Activated CD4-positive, alpha-beta T cell treated with anti-CD3 and anti-CD28 coated beads for 1 hour (primary cell): ENCODE measurements around the gene EPSTI1.
"Not testable (repeated sequence)": the region's sequence is repeated elsewhere in the genome, so short reads cannot be mapped to it uniquely, and the experiment has no call there.

ENCODE experiments used
- DNase-seq: peaks from one replicate; pipeline ENCODE4 v3.0.0-alpha.2; 2020

EPSTI1 gene

DNA sequence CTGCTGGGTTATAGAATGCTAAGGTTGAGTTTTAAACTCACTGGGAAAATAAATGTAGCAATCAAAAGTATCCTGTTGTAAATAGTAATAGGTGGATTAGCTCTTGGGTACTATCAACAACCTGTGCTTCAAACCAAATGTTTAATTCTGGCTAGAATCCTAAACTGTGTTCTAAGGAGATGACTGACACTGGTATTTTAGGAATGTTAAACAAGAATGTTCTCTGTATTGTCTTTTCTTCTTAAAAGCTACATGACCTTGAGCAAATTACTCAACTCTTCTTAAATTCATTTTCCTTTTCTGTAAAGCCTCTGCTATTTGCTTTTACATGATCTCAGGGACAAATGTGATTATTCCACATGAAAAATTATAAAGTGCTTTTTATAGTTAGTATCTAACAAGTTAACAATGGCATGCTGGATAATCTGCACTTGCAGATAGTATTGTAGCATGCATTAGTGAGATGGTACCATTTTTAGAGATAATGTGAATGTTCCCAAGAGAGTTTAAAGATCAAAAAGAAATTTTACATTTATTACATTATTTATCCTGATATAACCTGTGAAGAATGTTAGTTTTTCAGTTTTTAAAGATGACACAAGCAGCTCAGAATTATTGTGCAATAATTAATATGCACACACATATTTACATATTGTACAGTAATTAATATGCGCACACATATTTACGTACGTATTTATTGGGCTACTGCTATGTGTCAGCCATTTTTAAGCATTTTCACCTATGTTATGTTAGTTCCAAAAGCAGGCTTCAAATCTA is 13.6 kb upstream of the EPSTI1 start:
- no peak for DNase-seq

DNA sequence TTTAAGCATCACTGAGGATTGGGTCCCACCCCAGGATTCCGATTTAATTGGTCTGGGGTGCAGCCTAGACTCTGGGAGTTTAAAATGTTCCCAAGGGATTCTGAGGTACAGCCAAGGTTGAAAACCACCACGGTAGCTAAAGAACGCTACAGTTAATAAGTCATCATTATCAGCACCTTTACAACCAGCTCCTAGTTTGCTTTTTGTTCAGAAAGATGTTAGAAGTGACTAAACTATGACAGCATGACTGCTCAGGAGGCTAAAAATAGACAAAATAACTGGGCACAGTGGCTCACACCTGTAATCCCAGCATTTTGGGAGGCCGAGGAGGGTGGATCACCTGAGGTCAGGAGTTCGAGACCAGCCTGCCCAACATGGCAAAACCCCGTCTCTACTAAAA is 11.7 kb upstream of the EPSTI1 start:
- DNase-seq, result no peak

- no peak for DNase-seq
Observed at GRCh38 chr13:43003010-43003409, 11.0 kb upstream of the EPSTI1 start.

DNA sequence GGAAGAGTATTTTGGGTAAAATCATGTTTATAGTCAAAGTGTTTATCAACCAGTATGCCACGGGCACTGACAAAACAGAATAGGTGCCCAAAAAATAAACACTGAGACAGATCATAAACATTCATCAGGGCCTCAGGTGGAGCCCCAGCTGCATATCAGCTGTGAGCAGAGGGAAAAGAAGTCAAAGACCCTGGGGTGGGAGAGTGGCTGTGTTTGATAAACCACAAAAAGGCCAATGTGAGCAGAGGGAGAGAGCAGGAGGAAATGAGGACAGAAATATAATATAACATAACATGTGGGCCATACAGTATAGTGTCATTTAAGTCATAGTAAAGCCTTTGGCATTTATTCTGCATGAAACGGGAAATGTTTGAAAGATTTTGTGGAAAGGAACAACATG is 10.0 kb upstream of the EPSTI1 start:
- no peak for DNase-seq

GRCh38 chr13:43000676-43001075 is 8.6 kb upstream of the EPSTI1 start:
- DNase-seq, result no peak

DNA sequence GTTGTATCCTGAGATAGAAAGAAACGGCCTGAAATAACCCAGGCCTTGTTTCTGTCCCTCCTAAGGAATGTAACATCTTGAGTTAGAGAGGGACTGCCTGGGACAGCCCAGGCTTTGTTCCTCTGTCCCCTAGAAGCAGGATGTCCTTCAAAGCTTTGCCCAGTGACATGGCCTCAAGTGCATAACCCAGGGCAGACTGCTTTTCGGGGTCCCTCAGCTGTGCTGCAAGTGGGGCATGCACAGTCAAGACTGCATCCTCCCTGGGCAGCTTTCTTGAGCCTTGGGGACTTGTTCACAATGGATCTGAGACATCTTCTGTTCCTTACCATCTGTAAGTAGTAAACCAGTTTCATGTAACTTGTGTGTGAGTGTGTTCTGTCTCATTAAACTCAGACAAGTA is 7.5 kb upstream of the EPSTI1 start:
- DNase-seq, result no peak

DNA sequence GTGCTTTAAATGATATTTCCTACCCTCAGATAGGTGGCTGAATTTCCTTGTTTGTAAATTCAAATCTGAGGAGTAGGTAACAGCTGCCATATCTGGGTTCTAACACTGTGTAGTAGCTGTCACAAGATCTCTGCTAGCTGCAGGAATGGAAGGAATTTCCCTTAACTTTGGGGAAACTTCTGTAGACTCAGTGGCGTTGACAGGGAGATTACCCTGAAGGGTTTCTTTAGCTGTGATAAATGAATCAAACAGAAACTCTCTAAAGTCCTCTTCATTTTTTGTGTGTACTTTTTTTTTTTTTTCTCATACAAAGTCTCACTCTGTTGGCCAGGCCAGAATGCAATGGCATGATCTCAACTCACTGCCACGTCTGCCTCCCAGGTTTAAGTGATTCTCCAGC is 5.3 kb upstream of the EPSTI1 start:
- no peak for DNase-seq

DNA sequence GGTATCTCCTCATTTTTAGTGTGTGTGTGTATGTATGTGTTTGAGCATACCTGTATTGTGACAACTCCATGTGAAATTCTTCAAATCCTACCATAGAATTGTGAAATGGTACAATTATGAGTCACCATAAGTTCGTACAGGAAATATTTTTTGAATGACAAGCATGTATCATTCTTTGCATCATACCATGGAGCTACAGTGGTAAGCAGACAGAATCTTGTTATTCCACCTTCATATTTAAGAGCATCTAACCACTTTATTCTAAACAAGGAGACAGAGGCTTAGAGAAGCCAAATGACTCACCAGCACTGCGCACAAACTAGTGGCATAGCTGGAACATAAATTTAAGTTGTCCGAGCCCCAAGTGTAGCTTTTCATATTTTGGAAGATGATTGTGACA is 4.5 kb upstream of the EPSTI1 start:
- DNase-seq, result no peak

- DNase-seq, result no peak
Observed at GRCh38 chr13:42994878-42995277, 2.8 kb upstream of the EPSTI1 start.

- no peak for DNase-seq
Observed at GRCh38 chr13:42992764-42993122, 702 bp upstream of the EPSTI1 start.

DNA sequence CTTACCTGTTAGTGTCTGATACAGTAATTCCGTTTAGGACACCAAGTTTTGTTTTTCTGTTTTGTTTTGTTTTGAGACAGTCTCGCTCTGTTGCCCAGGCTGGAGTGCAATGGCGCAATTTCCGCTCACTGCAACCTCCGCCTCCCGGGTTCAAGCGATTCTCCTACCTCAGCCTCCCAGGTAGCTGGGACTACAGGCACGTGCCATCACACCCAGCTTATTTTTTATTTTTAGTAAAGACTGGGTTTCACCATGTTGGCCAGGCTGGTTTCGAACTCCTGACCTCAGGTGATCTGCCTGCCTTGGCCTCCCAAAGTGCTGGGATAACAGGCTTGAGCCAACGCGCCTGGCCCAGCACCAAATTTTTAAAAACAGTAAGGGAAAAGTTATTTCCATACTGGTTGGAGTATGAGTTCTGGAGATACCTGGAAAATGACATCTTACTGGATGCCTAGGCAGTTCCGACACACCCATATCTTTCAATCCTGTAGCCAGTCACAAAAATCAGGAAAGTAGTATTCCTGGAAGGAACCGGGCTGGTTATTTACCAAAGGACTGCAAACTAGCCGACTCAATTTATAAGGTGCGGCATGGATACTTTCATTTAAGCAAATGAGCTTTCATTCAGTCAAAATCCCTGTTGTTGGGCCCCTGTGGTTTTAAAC is 676 bp downstream of the EPSTI1 start:
- DNase-seq, result not testable (repeated sequence)

DNA sequence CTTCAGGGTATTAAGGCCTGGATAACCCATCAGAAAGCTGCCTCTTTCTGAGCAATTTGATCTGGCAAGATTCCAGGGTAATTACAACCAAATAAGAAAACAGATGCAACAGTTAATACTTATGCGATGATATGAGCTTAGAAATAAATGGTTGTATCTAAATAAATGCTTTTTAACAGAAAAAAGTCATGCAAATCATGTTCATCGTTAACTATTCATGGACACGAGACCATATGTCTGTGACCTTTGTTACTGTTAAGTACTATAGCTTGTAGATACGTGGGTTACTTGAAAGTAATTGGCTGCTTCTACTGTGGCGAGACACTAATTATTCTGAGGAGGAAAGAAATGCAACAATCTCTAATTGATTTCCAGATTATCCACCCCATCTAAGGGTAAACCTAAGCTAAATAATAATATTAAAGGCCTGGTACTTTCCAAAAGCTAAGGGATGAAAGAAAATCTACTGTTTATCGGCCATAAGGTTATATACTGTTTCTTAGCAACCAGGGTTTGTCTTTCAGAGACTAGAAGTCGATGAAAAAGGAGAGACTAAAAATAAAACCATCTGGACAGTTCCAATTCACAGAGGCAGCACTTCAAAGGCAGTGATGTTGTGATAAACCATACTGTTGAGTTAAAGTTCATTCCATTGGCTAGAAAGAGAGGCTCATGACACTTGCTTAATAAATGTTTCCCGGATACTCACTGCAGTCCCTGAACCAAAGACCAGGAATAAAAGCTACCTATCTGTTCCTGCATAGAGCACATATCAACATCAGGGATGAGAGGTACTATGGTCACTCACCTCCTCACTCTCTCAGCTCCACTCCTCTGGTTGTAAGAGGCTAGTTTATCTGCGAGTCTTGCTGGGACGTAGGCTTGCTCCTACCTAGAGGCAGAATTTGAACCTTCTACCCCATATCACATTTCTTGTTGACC is 1.5 kb downstream of the EPSTI1 start:
- no peak for DNase-seq

- no peak for DNase-seq
Observed at GRCh38 chr13:42986176-42986574, 5.9 kb downstream of the EPSTI1 start.

DNA sequence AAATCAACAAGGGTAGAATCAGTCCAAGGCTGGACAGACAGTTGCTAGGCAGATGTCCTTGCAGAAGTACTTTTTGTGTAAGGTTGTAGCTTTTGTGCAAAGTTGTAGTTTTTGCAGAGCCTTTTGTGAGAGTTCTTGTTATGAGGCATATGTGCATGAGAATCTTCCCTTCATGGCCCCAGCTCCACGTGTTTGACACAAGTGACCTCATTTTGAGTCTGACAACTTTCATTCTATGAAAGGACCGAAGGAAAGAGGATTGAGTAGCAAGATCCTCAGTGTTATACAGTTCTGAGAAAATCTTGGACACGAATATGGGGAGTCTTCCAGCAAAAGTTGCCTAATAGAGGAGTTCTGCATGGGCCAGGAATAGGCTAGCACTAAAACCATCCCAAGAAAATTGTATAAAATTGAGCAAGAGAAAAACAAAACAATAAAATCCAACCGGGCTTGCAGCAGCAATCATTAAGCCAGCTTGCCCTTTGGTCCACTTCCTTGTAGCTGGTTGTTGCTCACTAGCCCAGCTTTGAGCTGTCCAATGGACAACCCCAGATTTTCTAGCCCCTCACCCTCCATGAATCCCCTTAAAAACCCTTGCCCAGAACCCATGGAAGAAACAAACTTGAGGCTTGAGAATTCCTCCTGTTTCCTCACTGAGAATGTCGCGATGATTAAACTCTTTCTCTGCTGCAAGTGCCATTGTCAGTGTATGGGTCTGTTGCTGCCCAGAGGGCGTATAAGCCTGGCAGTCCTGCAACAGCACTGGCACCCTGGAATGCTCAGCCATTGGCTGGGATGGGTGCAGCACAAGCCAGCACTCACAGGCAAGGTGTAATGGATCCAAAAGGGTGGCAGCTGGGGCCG is 6.5 kb downstream of the EPSTI1 start:
- DNase-seq, result no peak

- DNase-seq, result no peak
Observed at GRCh38 chr13:42984691-42985090, 7.3 kb downstream of the EPSTI1 start.

DNA sequence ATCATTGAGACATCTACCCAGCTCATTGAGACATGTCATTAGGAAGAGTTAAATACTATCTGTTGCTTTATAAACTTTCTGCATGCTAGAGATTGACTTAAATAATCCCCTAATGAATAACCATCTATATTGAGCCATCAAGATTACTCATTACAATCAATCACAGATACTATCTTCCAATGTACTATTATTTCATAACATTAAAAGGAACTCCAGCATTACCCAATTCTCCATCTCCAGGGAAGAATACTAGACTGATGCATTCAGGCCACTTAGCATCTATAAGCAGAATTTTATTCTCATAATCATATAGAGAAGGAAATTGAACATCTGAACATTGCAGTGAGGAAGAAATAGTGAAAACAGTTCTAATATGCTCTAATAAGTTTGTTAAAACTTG is 8.0 kb downstream of the EPSTI1 start:
- no peak for DNase-seq

DNA sequence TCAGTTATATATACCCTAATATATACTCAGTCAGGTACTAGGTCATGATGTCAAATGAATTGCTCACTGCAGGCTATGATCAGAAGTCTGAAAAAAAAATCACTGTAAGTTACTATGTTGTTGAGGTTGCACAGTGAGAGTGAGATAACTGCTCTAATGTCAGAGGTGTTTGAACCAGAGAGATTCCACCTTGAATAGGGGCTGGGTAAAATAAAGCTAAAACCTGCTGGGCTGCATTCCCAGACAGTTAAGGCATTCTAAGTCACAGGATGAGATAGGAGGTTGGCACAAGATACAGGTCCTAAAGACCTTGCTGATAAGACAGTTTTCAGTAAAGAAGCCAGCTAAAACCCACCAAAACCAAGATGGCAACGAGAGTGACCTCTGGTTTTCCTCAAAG is 10.2 kb downstream of the EPSTI1 start:
- no peak for DNase-seq

GRCh38 chr13:42981317-42981716 is 10.7 kb downstream of the EPSTI1 start:
- no peak for DNase-seq

GRCh38 chr13:42977219-42977659 is 14.8 kb downstream of the EPSTI1 start:
- no peak for DNase-seq

DNA sequence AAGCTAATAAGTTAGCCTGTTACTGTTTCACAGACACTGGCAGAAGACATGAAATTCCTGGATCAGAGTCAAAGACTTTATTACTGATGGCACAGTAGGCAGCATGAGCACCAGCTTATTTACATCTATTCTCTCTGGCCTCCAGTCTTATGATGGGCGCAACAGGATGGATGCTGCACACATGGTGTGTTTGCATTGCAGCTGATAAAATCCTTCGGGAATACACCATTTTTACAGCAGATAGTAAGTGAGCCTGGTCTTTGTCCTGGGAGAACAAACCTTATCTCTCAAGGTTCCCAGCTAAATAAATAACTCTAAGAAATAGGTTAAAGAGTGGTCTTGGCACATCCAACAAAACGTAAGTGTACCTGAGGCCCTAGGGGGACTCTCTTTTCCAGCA is 16.0 kb downstream of the EPSTI1 start:
- DNase-seq, result no peak

DNA sequence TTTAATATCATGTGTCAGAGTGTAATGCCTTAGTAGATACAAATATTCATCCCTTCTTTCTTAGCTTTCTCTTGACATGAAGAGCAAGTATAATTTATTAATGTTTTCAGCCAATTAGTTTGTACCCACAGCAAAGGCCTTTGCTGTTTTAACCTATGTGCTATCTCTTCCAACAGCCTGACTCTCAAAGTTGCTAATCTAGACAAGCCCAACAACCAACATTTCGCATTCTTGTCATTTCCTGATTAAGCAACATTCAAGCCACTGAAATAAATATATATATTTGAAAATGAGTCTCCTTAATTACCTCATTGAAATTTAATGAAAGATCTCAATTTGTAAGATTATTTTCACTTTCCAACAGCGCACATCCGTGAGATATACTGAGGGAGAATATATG is 18.5 kb downstream of the EPSTI1 start:
- no peak for DNase-seq

DNA sequence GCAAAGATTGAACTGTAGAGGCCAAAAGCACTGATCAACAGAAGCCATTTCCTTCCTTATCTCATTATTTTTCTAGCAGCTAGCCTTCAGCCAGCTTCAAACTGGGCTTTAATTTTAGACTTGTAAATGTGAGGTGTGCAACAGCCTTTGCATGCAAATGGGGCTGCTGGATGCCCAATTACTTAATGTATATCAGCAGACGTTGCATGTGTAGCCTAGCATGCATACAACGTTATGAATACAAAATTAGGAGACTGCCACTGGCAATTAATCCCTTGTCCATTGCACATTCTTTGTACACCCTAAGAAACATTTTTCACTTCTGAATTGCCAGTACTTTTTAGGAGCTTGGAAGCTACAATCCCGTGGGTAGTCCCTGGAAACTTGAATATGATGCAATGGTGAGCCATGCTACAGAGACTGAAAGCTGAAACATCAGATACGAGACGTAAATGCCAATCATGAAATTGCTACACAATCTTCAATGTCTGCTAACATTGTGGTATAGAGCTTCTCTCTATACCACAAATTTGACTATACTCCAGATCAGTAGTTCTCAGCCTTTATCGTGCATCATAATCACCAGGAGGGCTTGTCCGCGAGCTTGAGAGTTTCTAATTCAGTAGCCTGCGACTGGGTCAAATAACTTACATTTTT is 20.2 kb downstream of the EPSTI1 start:
- no peak for DNase-seq
